Transverse colon (tissue), 3 donors: ENCODE results near the gene CCDC88C.

Experiments used
- CTCF ChIP-seq, 5 experiments: fragments of 200-600 bp in 3 of 5; fragments of 450-650 bp in 2 of 5; sonication (generic) in 3 of 5; IDR thresholded peaks; 1 replicate in 2 of 5; 2 replicates in 3 of 5; pipeline ENCODE4 v1.5.1; 2016 to 2017; ENCODE audit warnings: antibody characterized with exemption in 5 of 5, inconsistent platforms in 3 of 5, mild to moderate bottlenecking in 2 of 5, moderate library complexity in 1 of 5
- EP300 ChIP-seq: sonication (generic); formaldehyde crosslinking; IDR thresholded peaks from one replicate; pipeline ENCODE4 v1.6.1; 2017; ENCODE audit warnings: antibody characterized with exemption, low read depth
- POLR2A ChIP-seq: fragments of 450-650 bp; IDR thresholded peaks from one replicate; pipeline ENCODE4 v1.6.1; 2016; ENCODE audit warnings: antibody characterized with exemption, mild to moderate bottlenecking, moderate library complexity

DNA sequence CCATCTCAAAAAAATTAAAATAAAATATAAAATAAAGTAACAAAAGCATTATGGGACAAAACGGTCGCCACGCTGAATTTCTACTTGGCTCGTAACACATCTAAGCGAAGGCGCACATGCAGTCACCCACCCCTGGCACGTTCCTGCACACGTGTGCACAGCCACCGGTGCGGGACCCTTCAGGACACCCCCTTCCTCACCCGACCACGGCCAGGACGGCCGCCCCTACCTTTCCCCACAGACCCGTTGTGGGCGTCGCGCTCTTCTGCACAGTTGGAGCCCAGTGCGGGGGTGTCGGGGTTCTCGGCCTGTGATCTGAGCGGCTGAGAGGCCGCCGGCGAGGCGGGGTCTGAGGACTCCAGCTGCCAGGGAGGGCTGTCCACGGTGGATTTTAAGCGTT, 128.7 kb downstream of the CCDC88C start:
- TF ChIP-seq POLR2A (no peak), CTCF (IDR thresholded peaks at IDR 0.05) (no peak), EP300 (no peak)
